HL-60 (cell line): ENCODE data around the gene GALNT12.

Experiments used
- CTCF ChIP-seq: IDR thresholded peaks from one replicate; pipeline ENCODE4 v1.5.1; 2011; ENCODE audit warnings: low read length, control low read depth, inconsistent platforms; ENCODE audit not compliant: insufficient read depth
- GABPA ChIP-seq: IDR thresholded peaks from 2 replicates; pipeline ENCODE4 v1.6.1; 2012; ENCODE audit warnings: low read depth
- POLR2AphosphoS5 ChIP-seq: IDR thresholded peaks from 2 replicates; pipeline ENCODE4 v1.6.1; 2012; ENCODE audit warnings: low read depth
- REST ChIP-seq: IDR thresholded peaks from 2 replicates; pipeline ENCODE4 v1.6.1; 2012; ENCODE audit warnings: low read depth; ENCODE audit not compliant: insufficient replicate concordance
- SPI1 ChIP-seq: IDR thresholded peaks from 2 replicates; pipeline ENCODE4 v1.6.1; 2012; ENCODE audit warnings: low read depth, mild to moderate bottlenecking, borderline replicate concordance

- TF ChIP-seq CTCF, result no peak
- TF ChIP-seq POLR2AphosphoS5, result no peak
- TF ChIP-seq REST, result no peak
- no peak for TF ChIP-seq SPI1
- TF ChIP-seq GABPA, result no peak
Measured at GRCh38 chr9:98885575-98886295, 78.3 kb downstream of the GALNT12 start.
